ENCODE results near the gene SPOP.
"Not testable (repeated sequence)": the region's sequence is repeated elsewhere in the genome, so short reads cannot be mapped to it uniquely, and the experiment has no call there.

The SPOP gene

DNA sequence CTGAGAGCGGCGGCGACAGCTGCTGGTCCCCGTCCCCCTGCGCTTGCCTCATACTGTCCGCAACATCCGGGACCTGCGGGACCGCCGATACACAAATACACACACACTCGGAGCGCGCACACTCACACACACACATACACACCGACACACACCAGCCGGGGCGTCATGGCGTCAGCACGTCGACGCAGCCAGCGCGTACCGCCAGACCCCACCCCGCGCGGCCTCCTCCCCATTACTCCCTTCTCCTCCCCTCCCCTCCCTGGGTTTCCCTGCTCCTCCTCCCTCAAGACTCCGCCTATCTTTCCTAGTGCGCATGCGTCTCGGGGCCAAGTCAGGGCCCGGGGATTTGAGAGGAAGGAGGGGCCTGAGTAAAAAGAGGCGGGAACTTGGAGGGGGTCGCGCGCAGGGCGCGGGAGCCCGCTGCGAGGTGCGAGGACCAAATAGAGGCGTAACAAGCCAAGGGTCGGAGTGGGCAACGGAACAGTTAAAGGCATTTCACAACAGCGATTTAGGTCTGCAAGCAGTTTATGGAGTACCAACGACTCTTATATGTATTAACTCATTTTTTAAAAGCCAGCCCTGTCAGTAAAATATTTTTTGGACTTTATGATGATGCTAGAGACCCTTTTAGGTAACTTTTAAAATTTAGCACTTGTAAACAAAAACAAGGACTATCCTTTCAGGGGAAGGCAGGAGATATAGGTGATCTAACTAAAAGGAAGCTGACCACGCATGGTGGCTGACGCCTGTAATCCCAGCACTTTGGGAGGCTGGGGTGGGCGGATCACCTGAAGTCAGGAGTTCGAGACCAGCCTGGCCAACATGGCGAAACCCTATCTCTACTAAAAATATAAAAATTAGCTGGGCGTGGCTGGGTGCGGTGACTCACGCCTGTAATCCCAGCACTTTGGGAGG is at the start of gene SPOP:
SPOP (minus strand) TSS at position 165 of the 915 bp plus-strand sequence. CDS start 55,287 bp downstream, outside the sequence.
- peak; percentile 99 for DNase-seq

GRCh38 chr17:49727380-49727779 is 49.5 kb upstream of the SPOP start:
- no peak for DNase-seq

- DNase-seq: no peak
Measured at GRCh38 chr17:49725452-49726130, 47.7 kb upstream of the SPOP start.

DNA sequence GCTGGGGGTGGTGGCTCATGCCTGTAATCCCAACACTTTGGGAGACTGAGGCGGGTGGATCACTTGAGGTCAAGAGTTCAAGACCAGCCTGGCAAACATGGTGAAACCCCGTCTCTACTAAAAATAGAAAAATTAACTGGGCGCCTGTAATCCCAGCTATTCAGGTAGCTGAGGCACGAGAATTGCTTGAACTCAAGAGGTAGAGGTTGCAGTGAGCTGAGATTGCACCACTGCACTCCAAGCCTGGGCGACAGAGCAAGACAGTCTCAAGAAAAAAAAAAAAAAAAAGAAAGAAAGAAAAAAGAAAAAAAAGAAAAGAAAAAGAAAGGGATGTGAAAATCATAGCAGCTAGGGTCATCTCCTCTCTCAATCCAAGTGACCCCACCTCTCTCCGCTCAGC is 46.7 kb upstream of the SPOP start:
- DNase-seq: not testable (repeated sequence)

- no peak for DNase-seq
Measured at GRCh38 chr17:49723423-49723822, 45.5 kb upstream of the SPOP start.

DNA sequence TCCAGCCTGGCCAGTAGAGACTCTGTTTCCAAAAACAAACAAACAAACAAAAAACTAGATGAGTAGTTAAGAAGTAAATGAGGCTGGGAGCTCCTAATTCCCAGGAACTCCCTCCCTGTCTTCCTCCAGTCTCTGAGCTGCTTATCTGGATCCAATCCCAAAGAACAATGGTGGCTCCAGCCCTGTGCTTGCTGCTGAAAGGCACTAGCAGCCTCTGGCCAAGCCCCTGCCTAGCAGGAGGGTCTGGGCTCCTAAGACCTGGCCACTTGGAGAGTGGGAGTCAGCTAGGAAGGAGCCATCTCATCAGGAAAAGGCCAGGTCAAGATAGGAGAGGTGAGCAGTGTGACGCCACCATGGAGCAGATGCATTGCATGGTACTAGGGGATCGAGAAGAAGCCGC is 44.2 kb upstream of the SPOP start:
- no peak for DNase-seq

- DNase-seq: peak; percentile 45
Measured at GRCh38 chr17:49717371-49717861, 39.5 kb upstream of the SPOP start.

GRCh38 chr17:49716668-49717364 is 38.9 kb upstream of the SPOP start:
- DNase-seq: no peak

GRCh38 chr17:49715717-49716279 is 37.9 kb upstream of the SPOP start:
- DNase-seq: peak; percentile 58

DNA sequence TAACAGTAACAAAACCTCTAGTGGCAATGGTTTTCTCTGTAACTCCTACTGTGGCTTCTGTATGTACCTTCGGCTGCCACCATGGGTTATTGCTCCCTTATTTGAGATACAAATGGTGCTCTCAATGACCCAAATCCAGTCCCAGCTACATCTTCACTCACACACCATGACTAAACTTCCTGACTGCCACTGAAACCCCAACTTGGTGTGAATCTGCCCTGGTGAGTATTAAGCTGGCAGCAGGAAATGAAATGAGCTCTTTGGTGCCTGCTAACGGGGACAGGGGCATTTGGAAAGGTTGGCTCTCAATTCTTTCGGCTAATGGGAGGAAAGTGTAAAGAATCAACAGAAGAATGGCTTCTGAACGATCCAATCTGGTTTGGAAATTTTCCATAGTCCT is 37.3 kb upstream of the SPOP start:
- peak; percentile 57 for DNase-seq

DNA sequence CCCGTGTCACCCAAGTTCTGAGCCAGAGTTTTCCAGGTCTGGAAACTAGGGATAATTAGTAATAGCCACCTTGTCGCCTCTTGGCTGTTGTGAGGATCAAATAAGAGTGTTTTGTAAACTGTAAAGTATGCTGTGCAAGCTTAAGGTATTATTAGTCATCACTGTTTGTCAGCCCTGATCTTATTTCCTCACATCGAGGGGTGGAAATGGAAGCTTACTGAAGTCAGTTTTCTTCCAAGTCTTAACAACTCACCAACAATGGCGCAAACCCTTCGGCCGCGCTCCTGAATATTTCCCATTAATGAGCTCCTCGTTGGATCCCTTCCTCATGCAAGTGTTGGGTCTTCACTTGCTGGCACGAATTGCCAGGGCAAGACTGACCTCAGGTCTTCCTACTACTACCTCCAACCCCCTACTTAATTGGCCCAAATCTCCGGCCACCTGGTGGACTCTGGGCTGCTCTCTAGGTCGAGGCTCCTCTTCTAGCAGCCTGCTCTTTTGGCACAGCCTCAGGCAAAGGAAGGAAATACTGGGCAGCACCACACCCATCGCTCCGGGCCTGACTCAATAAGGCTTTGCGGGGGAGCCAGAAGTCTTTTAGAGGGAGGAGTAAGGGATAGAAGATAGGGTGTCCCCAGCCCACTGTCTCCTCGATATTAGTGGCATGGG is 30.8 kb upstream of the SPOP start:
- peak; percentile 32 for DNase-seq

DNA sequence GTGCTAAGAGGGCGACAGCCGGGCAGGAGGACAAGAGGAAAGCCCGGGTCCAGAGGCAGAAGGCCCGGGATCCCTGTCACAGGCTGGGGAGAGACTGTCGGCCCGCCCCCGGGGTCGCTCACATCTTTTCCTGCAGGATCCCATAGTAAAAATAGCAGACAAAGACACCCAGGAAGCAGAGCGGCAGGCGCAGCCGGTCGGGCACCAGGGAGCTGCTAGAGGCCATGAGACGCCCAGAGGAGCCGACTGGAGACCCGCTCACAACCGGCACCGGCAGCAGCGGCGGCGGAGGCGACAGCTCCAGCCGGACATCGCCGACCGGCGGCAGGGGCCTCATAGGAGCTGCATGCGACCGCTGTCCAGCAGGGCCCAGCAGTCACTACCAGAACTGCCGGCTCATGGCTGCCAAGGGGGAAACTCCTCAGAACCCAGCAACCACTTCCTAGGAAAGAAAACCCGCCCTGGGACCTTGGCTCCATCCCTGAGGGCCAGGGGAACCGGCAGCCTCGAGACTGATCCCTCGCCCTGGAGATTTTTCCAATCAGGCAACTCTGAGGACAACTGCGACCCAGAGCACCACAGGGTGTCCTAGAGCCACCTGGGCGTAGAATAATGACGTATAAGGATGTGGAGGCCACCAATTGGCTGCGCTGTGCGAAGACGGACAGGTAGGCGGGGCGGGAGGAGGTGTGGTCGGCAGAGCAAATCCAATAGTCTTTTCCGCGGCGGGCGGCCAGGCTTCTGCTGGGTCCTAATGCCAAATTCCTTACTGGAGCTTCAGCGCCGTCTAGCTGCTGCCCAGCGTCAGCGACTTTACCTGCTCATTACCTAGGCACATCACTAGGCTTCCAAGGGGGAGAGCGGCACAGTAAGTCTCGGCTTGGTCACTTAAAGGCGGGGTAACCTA is 30.0 kb upstream of the SPOP start, which contains the start of gene SLC35B1:
SLC35B1 (minus strand) TSS at position 357 of the 907 bp plus-strand sequence; CDS start at position 226, 131 bp downstream.
- DNase-seq: peak; percentile 99

DNA sequence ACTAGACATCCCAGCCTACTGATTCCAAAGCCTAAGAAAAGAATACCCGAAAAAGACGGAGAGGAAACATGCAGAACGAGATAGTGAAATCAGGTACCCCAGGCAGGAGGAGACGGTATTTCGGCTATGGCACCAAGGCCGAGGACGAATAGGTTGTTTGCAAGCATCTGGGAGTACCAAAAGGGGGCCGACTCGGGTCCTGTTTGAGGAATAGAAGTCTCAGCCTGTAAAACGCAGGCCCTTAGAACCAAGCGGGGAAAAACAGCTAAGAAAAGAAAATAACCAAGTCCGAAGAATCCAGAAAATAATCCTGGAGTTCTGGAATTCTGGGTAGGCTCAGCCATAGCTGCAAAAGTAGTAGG is 29.3 kb upstream of the SPOP start:
- DNase-seq: peak; percentile 41

DNA sequence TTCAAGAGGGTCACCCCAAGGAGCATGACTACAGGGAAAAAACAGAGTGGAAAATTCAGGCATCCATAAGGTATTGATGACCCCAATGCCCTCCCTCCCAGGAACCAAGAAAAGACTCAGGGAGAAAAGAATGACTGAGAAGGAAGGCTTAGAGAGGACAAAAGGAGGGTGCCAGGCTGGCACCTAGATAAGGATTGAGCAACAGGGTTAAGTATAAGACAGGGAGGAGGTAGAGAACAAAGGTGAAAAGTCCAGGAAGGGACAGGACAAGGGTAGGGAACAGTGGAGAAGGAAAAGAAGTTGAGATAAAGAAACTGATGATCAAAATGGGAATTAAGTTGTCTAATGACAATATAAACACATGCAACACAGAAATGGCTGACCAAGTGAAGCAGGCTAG is 27.4 kb upstream of the SPOP start:
- no peak for DNase-seq

DNA sequence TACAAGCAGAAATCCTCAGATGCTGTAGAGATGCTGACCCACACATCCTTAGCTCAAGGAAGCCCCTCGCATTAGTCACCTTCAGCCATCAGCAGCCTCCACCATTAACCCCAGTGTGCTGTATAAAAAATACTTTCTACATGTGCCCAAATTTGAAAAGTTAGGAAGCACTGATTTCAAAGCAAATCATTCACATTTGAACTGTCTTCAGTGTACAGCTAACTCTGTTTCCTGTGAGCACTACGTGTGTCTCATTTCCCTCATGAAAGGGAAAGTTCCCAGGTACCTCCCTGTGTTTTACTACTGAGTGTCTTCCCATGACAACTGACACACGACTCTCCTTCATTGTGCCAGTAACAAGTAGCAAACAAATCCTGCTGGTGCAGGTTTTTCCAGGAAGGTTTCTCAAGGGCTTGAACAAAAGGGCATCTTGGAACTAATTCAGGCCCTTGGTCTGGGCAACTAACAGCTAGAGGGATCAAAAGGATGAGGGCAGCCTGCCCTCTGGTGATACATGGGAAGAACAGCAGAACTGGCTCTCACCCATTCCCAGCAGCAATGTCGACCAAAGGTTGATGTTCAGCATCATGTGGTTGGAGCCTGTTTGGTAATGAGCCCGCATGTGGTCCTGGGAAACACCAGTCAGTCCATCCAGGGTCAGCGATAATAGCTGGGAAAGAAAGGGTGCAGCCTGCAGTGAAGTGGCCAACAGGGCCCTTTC is 25.8 kb upstream of the SPOP start:
- peak; percentile 15 for DNase-seq

GRCh38 chr17:49700960-49701359 is 23.1 kb upstream of the SPOP start:
- DNase-seq: no peak

DNA sequence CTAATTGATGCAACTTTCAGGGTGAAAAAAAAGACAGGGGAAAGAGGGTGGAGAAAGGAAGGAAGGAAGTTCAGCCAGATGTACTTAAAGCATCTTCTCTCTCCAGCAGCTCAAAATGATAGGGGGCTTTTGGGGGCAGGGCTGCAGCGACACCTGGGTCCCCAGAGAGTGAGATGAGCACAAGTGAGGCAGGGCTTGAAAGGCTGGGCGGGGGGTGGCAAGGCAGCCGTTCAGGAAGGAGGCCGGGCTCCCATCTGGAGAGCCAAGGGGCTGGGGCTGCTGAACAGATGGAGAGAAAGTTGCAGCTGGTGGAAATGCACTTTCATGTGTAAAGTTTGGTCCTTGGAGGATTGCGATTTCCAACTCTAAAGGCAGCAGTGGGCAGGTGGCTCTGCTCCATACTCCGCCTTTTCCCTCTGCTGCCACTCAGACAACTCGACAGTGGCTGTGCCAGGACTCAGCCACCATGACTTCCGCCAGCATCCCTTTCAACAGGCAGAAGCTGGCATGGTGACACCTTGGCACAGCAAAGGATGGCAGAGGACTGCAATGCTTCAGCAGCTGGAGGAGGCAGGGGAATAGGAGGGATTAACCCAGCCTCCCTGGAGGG is 22.2 kb upstream of the SPOP start:
- DNase-seq: no peak

DNA sequence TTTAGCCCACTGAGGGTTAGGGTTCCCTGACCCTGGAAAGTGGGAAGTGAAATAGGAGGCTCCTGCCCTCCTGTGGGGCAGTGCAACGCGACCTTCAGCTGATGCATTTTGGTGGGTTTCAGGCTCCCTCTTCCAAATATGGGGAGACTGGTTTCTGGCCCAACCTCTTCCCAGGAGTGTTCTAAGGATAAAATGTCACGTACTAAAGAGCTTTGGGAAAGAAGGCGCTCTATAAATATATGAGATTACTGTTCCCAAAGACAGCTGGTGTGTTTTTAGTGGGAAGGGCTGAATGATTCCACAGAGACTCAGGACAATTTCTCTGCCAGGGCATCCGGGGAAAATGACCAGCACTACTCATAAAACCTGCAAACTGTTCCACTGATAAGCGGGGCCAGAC is 20.1 kb upstream of the SPOP start:
- DNase-seq: no peak

GRCh38 chr17:49696233-49696761 is 18.4 kb upstream of the SPOP start:
- peak; percentile 81 for DNase-seq
